Activated T-helper 2 cell treated with anti-CD3 and anti-CD28 coated beads, Interferon-gamma antibody, Interleukin-2, Interleukin-4, amounts not matched to agents 10 μg/mL and 5 μg/mL and 100 μg/mL, durations not matched to agents 14 hours and 24 hours and 36 hours (primary cell): ENCODE data around the gene CATSPERB. TPM values are rescaled to one million over a fixed set of nuclear protein-coding genes. Genes with fewer than 3 reads are reported as not detected.
"Not testable (repeated sequence)": the region's sequence is repeated elsewhere in the genome, so short reads cannot be mapped to it uniquely, and the experiment has no call there.

Experiments used
- DNase-seq: peaks from one replicate; pipeline ENCODE4 v3.0.0; 2021; ENCODE audit warnings: low spot score
- H3K27ac Mint-ChIP-seq: one replicate; pipeline ENCODE4 v1.8.0; 2021; ENCODE audit warnings: mixed read lengths
- H3K27me3 Mint-ChIP-seq: one replicate; pipeline ENCODE4 v1.8.0; 2021; ENCODE audit warnings: low read depth, mixed read lengths
- H3K36me3 Mint-ChIP-seq: one replicate; pipeline ENCODE4 v1.8.0; 2021; ENCODE audit warnings: low read depth, mixed read lengths
- H3K4me1 Mint-ChIP-seq: one replicate; pipeline ENCODE4 v1.8.0; 2021; ENCODE audit warnings: low read depth, mixed read lengths
- H3K4me3 Mint-ChIP-seq: one replicate; pipeline ENCODE4 v1.8.0; 2021; ENCODE audit warnings: low read depth, mild to moderate bottlenecking, moderate library complexity, mixed read lengths
- H3K9me3 Mint-ChIP-seq: one replicate; pipeline ENCODE4 v1.8.0; 2021; ENCODE audit warnings: mixed read lengths
- intact Hi-C: fragments of 100-400 bp; cut with micrococcal nuclease; formaldehyde crosslinking; loops from one replicate; pipeline ENCODE4 v1.15.1; 2023
- total RNA-seq: library from RNA; stranded (reverse); gene quantifications from 2 replicates; pipeline ENCODE4 v1.2.3, GENCODE V29; 2022

CATSPERB gene
- total RNA-seq, 1 donor from 2014 or later: 0.46 TPM

GRCh38 chr14:91548108-91548507 lies 183.8 kb downstream of the CATSPERB start:
- Mint-ChIP-seq H3K27ac (no peak overlapping the region), H3K4me1 (no peaks in the 10 kb centered on the region), H3K27me3 (peaks cover 8% of the 10 kb centered on the region), H3K9me3 (no peaks in the 10 kb centered on the region), H3K4me3 (no peak overlapping the region), H3K36me3 (no peaks in the 10 kb centered on the region)
- intact Hi-C loops: no loop called here
- DNase-seq: no peak

GRCh38 chr14:91545946-91546716 lies 185.8 kb downstream of the CATSPERB start:
- H3K27me3 Mint-ChIP-seq: peaks cover 14% of the 10 kb centered on the region
- H3K9me3 Mint-ChIP-seq: peaks cover 15% of the 10 kb centered on the region
- intact Hi-C loops: no loop called here
- no peak overlapping the region for H3K27ac Mint-ChIP-seq
- H3K4me3 Mint-ChIP-seq: no peak overlapping the region
- no peak for DNase-seq
- H3K36me3 Mint-ChIP-seq: no peaks in the 10 kb centered on the region
- H3K4me1 Mint-ChIP-seq: no peaks in the 10 kb centered on the region

- no peak overlapping the region for H3K27ac Mint-ChIP-seq
- H3K4me3 Mint-ChIP-seq: no peak overlapping the region
- H3K9me3 Mint-ChIP-seq: peaks cover 22% of the 10 kb centered on the region
- intact Hi-C loops: no loop called here
- no peak for DNase-seq
- no peaks in the 10 kb centered on the region for H3K36me3 Mint-ChIP-seq
- H3K27me3 Mint-ChIP-seq: peaks cover 19% of the 10 kb centered on the region
- H3K4me1 Mint-ChIP-seq: no peaks in the 10 kb centered on the region
These were observed 186.7 kb downstream of the CATSPERB start for GRCh38 chr14:91545204-91545603.

GRCh38 chr14:91536327-91536726 lies 195.6 kb downstream of the CATSPERB start:
- DNase-seq: no peak
- Mint-ChIP-seq H3K27ac (no peak overlapping the region), H3K4me1 (no peaks in the 10 kb centered on the region), H3K4me3 (no peak overlapping the region), H3K36me3 (no peaks in the 10 kb centered on the region), H3K9me3 (peaks cover 16% of the 10 kb centered on the region), H3K27me3 (peaks cover 11% of the 10 kb centered on the region)
- intact Hi-C loops: no loop called here

GRCh38 chr14:91534059-91534458 lies 197.8 kb downstream of the CATSPERB start:
- H3K4me3 Mint-ChIP-seq, H3K36me3 Mint-ChIP-seq, intact Hi-C loops, H3K27ac Mint-ChIP-seq, H3K4me1 Mint-ChIP-seq, DNase-seq, H3K27me3 Mint-ChIP-seq, H3K9me3 Mint-ChIP-seq: not testable (repeated sequence)

- Mint-ChIP-seq H3K4me1 (no peaks in the 10 kb centered on the region), H3K36me3 (no peaks in the 10 kb centered on the region), H3K27me3 (peaks cover 6% of the 10 kb centered on the region), H3K27ac (no peak overlapping the region), H3K4me3 (no peak overlapping the region), H3K9me3 (no peaks in the 10 kb centered on the region)
- no peak for DNase-seq
- intact Hi-C loops: no loop called here
These were observed 198.3 kb downstream of the CATSPERB start for GRCh38 chr14:91533623-91534022.

Other genes starting within 250 kb of the CATSPERB start
- 104 and 121 TPM in 2 replicates for gene PPP4R3A, start 221.8 kb downstream of the CATSPERB start, total RNA-seq
- 16.1 and 19.9 TPM in 2 replicates for gene TC2N, start 135.4 kb upstream of the CATSPERB start, total RNA-seq
- gene FBLN5, start 215.6 kb upstream of the CATSPERB start, total RNA-seq: 6.2 and 6.4 TPM in 2 replicates